ENCODE data around the gene RAB11FIP5. TPM values are rescaled to one million over a fixed set of nuclear protein-coding genes. Genes with fewer than 3 reads are reported as not detected.
"Not testable (repeated sequence)": the region's sequence is repeated elsewhere in the genome, so short reads cannot be mapped to it uniquely, and the experiment has no call there.

The RAB11FIP5 gene
- total RNA-seq, 1 donor from 2014 or later: 41.6 TPM

DNA sequence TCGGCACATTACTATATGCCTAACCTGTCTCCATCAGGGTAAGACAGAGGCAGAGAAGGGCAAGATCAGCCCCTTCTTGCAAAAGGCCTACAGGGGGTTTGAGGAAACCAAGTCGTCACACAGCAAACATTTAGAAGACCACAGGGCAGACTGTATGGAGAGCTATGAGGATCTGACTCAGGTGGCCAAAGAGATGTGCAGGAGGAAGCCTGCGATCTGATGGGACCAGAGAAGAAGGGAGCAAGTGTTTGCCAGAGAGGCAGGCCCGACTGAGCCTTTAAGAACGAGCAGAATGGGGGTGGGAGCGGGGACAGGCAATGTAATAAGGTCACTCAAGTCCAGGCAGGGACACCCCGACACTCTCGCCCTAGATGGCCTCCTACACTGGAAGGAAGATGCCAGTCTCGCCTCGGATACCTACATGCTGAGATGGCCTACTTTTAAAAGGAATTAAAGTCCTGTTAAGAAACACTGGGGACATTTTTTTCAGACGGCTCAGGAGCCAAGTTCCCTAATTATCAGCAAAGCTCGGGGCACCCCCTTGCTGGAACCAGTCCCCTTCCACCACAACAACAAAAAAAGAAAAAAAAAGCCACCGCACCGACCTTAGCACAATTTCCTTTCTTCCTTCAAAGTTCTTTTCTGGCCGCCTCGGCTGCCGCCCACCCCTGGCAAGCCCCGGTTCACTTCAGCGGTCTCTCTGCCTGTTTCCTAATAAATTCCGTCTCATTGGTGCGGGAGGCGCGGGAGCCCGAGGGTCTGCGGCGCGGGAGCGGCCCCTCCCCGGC lies 42.7 kb downstream of the RAB11FIP5 start:
- DNase-seq (ENCODE audit: low read depth in 2 of 2): no peak

DNA sequence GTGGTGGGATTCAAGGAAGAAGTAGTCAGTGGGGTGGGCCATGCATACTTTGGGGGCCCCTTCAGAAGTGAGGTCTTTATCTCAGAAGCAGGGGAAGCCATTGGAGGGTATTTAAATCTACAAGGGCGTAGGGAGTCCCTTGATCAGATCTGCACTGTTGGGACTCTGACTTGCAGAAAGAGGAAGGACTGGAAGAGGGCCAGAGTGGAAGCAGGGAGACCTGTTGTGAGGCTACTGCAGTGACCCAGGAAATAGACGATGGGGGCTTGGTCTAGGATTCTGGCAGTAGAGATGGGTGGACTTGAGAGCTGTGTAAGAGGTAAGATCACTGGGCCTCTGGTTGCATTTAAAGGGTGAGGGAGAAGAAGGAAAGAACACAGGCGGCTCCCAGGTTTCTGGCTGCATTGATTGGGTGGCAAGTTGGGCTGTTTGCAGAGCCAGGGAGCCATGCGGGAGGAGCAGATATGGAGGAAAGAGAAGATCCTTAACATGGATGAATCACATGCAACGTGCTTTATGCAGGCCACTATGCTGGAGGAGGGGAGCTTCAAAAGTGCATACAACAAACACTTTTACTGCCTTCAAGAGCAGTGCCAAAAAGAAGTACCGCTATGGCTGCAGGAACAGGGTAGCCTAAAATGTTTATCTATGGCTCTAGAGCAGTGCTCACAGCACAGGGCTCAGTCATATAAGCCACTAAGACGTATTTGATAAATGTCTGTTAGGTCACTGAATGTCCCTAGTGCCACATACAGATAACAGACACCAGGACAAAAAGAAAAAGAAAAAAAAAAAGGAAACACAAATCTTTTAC lies 43.5 kb downstream of the RAB11FIP5 start:
- DNase-seq (ENCODE audit: low read depth in 2 of 2): no peak

DNA sequence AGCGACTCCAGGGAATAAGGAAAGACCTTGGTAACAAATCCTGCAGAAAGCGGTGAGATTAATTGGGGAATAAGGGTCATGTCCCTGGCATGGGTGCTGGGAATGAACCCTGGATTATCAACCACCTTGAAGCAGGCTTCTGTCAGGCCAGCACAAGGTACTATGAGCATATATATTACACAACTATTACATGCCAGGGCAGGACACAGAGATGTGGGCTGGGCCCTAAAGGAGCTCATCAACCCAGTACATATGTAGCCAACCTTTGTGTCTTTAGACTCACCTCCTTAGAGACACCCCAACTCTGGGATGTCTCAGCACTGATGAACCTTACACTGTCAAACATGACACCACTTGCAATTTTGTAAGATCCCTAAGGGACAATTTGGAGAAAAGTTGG lies 44.6 kb downstream of the RAB11FIP5 start:
- DNase-seq (ENCODE audit: low read depth in 2 of 2): no peak

DNA sequence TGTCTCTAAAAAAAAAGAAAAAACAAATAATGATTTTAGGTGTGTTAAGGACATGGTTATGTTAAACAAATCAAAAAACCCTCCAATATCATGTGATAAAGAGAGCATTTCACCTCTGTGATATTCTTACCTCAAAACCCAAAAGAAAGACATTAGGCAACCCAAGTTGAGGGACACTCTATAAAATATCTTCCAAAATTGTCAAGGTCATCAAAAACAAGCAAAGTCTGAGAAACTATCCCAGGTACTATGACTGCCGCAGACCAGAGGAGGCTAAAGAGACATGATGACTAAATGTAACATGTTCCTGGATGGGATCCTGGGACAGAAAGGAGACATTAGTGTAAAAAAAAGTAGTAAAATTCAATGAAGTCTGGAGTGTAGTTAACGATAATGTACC lies 45.7 kb downstream of the RAB11FIP5 start:
- no peak for DNase-seq (ENCODE audit: low read depth in 2 of 2)

DNA sequence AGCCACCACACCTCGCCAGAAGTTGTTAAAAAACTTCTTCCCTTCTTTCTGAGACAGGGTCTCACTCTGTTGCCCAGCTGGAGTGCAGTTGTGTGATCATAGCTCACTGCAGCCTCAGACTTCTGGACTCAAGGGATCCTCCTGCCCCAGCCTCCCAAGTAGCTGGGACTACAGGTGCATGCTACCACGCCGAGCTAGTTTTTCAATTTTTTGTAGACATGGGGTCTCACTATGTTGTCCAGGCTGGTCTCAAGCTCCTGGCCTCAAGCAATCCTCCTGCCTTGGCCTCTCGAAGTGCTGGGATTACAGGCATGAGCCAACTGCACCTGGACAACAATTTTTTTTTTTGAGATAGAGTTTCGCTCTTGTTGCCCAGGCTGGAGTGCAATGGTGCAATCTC lies 47.7 kb downstream of the RAB11FIP5 start:
- not testable (repeated sequence) for DNase-seq (ENCODE audit: low read depth in 2 of 2)

DNA sequence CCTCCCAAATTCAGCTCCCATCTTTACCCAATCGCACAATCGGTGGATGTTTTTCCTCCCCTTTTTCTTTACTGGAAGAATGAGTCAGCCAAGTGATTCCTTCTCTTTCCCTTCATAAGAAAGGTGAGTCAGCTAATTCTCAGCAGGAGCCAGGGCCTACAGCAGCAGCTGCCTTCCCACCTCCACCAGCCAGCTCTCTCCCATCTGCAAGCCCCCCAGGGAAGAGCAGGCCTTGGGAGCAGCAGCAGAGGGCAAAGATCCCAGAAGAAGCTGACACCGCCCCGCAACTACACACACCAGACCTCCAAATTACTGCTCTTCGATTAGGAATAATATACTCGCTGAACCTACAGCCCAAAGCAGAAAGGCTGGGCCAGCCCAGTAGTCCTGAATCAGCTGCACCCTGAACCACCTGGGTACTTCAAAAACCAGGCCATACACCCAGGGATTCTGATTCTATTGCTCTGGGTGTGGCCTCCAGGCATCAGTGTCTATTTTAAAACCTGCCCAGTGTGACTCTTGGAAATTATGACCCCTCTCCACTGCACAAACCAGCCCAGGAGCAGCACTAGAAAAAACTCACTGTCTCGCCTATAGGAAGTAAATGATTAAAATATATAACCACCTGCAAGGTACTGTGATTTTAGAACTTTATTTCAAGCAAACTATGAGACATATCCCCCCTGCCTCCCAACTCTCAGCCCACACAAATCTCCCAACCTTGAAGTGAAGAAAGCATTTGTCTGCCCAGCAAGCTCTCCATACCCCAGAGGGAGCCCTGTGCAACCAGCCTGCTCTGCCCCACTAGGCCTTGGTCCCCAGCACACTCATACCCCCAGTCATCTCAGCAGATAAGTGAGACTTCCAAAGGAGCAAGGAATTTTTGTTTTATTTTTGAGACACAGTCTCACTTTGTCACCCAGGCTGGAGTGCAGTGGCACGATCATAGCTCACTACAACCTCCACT lies 48.6 kb downstream of the RAB11FIP5 start:
- DNase-seq (ENCODE audit: low read depth in 2 of 2): peak in 1 of 2 donors; percentile 70

DNA sequence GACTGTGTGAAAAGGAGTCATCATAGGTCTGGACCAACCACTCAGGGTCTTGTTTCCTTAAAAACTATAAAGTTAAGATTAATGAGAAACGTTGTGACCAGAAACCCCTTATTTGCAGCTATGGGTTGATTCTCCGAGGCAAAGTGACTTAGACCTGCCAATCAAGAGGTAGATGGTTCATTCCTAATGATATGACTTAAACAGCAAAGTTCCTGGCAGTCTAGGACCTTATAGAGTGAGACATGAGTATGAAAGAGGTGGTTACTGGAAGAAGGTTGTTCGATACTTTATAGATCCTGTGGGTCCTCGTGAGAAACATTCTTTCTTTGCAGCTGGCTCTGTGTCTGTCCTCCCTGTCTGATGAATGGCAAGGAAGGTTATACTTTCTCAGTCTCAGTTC lies 49.3 kb downstream of the RAB11FIP5 start:
- DNase-seq (ENCODE audit: low read depth in 2 of 2): no peak

DNA sequence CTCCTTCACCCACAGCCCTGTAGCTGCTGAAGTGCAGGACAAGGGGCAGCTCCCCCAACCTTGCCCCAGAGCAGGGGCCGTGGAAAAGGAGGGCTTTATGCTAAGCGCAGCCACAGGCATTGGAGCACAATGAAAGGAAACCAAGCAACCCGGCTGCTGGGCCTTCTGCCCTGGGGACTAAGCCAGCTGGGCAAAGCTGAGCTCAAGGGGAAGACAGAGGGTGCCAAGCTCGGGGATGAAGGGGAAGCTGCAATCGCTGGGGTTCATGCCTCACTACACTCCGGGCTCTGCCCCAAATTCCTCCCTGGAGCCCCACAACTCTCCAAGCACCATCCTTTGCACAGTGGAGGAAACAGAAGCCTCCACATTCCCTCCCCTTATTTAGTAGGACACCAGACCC lies 53.6 kb downstream of the RAB11FIP5 start:
- no peak for DNase-seq (ENCODE audit: low read depth in 2 of 2)

DNA sequence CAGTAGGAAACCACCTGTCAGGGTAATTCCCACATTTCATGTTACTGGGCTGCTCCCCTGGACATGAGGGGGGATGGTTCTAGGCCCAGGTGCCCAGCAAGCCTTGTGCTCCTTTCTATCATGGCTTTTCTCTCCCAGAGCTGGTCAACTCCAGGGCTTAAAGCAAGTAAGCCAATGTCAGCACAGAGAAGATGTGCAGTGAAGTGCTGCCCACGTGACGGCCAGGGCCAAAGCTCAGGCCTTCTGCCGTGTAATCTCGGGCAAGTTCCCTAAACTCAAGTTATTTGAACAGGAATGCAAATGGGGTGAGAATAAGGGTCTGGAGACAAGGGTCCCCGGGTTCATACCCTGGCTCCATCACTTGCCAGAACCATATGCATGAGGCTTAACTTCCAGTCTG lies 57.8 kb downstream of the RAB11FIP5 start:
- no peak for DNase-seq (ENCODE audit: low read depth in 2 of 2)

DNA sequence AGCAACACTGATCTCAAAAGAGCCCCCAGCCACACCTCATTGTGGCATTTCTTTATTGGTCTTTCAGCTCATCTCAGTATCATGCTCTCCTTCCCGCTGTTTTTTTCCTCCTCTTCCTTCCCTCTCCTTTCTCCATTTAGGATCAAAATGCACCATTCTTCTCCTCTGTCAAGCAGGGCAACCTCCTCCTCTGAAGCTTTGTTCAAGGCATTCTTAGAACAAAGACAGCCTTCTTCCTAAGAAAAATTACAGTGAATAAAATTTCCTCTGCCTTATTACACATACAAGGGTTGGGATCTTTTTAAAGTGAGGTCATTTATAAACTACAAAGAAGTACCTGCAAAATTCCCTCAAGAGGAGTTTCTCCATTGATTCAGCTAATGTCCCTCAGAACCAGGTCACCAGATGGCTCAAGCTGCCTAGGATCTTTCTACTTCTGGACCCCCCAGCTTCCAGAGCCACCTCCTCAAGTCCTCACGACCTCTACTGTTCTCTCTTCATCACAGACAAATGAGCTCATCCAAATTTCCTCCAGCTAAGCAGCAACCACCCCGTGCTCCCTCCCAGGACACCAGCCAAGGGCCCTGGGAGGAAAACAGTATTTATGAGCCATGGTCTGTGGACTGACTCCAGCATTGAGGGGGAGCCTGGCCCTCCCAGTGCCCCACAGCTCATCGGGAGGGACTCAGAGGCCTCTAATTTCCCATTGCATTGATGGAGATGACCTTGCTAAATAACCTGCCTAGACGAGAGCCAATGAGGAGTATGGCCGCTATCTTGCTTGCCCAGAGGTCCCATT lies 59.2 kb downstream of the RAB11FIP5 start:
- DNase-seq (ENCODE audit: low read depth in 2 of 2): no peak

DNA sequence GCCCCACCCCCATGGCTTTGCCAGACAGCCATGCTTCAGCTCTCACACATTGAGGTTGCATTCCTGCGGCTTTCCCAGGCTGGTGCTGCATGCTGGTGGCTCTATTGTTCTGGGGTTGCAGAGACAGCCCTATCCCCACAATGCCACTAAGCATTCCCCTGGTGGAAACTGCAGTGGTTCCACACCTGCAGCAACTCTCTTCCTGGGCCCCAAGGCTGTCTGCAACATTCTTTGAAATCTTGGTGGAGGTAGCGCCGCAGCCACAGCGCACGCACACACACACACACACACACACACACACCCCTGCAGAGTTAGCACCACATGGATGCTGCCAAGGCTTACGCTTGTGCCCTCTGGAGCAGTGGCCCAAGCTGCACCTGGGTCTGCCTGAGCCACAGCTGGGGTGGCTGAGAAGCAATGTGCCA lies 62.6 kb downstream of the RAB11FIP5 start:
- DNase-seq (ENCODE audit: low read depth in 2 of 2): no peak

DNA sequence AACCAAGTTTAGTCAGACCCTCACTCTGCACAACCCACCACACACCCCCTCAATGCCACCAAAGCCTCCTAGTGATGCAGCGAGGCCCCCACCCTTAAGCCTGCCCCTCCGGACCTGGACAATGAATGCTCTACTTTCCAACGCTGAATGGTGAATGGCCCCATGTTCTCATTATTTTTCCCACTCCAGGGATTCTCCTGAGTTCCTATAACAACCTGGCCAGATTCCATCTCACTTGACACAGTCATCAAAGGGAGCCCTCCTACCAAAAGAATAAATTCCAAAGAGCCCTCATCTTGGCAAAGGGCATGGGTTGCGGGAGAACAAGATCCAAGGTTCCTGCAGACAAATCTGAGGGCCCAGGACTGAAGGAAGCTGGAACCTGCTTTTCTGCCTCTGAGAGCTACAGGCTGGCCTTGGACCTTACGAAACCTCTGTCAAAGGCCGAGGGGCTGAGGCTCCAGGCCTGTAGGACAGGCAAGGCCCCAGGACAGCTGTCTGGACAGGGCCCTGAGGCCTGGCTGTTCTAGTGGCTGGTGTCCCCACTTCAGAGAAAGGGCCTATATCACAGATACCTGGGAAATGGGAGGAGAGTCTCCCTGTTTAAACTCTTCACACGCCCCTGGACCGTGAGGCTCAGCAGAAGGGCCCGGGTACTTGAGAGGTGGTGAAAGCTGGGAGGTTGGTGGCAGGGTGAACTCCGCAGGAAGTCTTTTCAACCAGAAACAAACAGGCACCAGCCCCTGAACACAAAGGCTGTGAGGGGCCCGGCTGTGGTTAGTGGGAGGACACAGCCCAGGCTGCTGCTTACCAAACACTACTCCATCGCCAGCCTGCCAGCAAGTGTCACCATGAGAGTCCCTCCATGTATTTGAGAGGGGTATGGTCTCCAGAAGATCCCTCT lies 68.6 kb downstream of the RAB11FIP5 start:
- DNase-seq (ENCODE audit: low read depth in 2 of 2): no peak

DNA sequence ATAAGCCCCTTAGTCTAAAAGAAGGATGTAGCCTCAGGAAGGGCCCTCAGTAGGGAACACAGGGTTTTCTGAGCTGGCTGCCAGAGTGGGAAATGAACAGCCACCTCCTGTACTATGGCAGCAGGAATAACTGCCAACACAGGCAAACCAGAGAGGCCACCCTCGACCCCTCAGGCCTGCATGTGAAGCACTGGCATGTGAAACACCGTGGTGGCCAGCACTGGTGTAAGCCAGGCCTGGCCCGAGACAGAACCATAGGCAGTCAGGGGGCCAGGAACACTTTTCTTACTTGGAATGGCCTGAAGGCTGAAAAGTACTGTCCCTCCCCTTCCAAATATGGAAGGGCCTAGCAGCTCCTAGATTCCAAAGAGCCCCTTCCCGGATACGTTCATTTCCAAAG lies 69.5 kb downstream of the RAB11FIP5 start:
- no peak for DNase-seq (ENCODE audit: low read depth in 2 of 2)

DNA sequence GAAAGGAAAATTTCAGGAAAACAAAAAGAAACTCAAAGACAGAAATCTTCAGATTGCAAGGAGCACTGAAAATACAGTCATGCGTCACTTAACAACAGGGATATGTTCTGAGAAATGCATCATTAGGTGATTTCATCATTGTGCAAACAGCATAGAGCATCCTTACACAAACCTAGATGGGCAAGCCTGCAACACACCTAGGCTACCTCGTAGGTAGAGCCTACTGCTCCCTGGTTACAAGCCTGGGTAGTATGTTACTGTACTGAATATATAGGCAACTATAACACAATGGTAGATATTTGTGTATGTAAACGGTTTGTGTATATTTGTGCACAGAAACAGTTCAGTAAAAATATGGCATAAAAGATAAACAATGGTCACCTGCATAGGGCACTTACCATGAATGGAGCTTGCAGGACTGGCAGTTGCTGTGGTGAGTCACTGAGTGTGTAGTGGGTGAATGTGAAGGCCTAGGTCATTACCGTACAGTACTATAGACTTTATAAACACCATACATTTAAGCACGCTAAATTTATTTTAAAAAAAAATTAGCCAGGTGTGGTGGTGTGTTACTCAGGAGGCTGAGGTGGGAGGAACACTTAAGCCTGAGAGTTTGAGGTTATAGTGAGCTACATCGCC lies 74.7 kb downstream of the RAB11FIP5 start:
- DNase-seq (ENCODE audit: low read depth in 2 of 2): no peak

DNA sequence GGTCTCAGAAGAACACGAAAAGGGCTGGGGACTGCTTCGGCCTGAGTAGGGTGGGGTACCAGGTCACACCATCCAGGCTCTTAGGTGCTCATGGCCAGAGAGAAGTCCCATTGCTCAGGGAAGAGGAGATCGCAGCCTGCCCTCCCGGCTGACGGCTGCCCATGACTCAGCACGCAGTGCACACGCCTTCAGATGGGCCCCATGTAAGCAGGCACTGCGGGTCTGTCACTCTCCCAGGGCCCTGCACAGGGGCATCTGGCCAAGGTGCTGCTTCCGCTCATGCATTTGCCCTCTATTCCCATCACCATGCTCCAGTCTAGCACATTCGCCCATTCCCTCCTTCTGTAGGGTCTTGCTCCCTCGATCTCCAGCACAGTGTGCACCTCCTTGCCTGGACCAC lies 76.0 kb downstream of the RAB11FIP5 start:
- DNase-seq (ENCODE audit: low read depth in 2 of 2): no peak

DNA sequence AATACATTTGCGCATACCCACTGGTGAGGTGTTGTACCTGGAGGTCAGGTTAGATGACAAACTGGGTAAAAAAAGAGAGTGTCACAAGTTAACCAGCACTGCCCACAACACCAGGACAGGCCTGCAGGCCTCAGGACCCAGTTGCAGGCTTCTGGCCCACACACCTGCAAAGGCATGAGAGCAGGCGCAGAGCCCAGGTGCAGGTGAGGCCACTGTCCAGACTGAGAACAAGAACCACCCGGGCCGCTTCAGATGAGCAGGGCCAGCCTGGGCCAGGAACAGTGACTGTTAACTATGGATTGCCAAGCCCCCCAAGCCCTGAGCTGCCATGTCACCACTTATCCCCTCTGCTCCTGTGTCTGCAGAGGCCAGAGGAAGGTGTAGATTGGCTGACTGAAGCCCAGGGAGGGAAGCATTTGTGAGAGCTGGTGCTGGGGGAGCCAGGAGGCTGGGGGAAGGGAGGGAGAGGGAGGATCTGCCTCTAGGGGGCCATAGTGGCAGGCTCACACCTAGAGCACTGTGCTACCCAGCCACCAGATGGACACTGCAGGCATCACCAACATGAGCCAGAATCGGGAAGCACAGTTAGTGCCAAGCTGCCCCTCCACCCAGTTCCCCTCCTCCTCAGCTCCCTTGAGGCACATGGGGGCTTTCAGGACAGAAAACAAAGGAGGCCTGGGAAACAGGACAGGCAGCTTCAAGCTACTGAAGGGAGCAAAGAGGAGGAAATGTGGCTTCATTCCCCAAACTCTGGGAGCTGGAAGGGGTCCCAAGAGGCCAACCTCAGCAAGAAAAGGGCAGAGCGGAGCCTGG lies 76.6 kb downstream of the RAB11FIP5 start:
- DNase-seq (ENCODE audit: low read depth in 2 of 2): no peak

DNA sequence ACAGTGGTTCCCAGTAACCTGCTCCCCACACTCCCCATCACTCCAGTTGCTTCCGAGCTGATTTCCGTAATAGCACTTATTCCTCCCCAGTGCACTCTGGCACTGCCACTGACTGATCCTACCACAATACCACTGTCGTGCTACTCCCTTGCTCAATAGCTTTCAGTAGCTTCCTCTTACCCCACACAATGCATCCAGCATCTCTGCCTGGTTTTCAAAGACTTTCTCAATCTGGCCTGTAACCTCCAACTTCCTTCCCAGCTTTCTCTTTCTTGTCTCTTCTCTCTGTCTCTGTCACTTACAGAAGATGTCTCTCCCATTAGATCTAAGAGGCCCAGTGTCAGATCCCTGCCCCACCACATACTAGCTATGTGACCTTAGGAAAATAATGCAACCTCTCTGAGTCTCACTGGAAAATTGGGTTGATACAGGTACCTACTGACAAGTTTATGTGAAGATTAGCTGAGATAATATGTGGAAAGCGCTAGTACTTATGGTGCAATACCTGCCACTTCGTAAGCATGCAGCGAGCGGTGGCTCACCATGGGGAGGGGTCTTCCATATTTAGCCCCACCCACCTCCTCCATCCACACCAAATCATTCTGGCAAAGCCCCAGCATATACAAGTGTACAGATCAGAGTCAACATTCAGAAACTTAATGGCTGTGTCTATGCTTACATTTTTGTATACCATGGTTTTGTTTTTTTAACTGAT lies 77.9 kb downstream of the RAB11FIP5 start:
- no peak for DNase-seq (ENCODE audit: low read depth in 2 of 2)

Measured in dermis microvascular lymphatic vessel endothelial cell (primary cell).